GM20431 (cell line): ENCODE results near the gene FAM228A.

Source experiments
- in situ Hi-C: fragments of 300-500 bp; cut with MseI, MboI; formaldehyde crosslinking; loops from one replicate; pipeline ENCODE4 v1.15.0; 2020; ENCODE audit warnings: low sequenced_read_pairs; ENCODE audit not compliant: unreplicated experiment

Gene FAM228A

DNA sequence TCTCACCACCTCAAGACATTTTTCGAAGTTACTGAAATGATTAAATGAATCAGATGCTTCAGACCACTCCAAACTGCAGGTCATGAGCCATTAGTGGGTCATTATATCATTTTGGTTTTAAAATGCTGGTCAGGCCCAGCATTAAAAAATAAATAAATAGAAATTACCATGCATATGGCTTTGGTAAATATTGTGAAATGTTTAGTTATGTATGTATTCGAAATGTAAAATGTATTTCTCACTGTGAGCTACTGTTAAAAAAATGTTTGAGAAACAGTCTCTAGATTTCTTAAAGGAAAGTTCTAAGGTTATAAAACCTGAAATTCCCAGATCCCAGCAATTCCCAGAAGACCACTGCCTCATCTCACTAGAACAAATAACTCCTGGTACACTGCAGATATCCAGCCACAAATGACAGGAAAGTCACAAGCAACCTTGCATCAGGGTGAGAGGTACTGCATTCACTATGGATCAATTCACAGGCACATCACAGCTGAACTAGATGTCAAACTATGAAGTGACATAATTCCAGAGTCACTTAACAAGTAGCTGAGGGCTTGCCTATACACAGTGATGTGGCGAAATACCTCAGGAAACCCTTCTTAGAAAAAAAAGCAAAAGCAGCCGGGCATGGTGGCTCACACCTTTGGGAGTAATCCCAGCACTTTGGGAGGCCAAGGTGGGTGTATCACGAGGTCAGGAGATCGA is 46.6 kb downstream of the FAM228A start:
- in situ Hi-C loops, result no loop called here

DNA sequence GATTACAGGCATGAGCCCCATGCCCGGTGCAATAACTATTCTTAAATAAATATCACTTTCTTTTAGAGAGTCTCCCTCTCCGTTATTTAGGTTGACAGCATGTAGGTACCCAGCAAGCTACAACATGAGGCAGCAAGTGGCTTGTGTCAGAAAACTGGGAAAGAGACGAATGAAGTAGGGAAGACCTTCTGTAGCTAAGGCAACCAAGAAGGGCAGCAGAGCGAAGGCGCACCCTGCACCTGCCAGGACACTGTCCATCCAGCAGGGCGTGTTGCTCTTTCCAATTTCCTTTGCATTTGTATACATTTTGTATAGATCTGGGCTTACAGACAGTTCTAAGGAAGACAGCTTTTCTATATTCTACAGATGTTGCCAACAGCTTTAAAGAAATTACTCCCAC is 48.1 kb downstream of the FAM228A start:
- in situ Hi-C loops, result no loop called here

DNA sequence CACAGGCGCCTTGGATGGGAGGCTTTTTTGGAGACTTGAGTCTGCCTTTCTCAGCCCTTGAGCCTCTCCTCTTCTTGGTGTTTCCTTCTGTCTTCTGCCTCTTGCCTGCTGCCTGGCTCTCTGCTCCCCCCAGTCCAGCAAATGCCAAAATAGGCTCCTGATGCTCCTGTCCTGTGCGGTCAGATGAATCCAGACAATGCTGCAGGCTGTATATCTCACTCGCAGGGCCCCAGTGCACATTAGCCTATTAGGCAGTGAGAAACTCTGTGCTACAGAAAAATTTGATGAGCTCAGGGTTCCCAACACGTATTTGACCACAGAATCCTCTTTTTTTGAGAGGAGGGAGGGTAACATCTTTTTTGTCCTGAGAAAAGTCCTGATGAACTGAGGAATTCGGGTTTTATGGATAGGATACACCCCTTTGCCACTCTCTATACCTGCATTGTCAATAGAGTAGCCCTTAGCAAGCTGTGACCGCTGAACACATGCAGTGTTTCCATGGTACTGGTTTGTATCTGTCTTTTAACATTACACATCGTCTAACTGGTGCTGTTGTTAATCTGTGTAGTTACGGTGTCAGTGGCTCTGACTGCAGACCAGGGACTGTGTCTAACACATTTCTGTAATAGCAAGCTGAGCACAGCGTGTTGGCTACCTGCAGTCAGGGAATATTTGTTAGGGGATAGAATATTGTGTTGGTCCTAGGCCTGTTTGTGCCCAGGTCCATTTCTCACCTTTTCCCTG is 50.8 kb downstream of the FAM228A start:
- in situ Hi-C loops, result loop anchor here (25.0 kb wide), 1 partner anchor 162 kb away; no protein-coding TSS in a partner anchor

DNA sequence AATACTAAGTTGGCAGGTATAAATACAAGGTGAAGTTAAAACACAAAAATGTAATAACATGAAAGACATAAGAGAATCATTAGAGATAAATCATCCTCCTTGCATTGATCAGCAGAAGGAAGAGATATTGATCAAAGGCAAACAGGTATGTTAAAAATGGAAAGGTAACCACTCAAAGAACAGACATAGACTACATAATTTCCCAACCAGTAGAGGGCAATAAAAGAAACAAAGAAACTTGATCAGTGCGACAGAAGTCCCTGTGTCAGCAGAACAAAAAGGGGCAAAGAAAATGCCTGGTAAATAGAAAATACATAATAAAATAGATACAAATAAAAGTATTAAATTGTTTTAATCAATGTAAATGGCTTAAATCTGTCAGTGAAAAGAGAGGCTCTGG is 53.6 kb downstream of the FAM228A start:
- in situ Hi-C loops, result loop anchor here (25.0 kb wide), 1 partner anchor 159 kb away; no protein-coding TSS in a partner anchor

DNA sequence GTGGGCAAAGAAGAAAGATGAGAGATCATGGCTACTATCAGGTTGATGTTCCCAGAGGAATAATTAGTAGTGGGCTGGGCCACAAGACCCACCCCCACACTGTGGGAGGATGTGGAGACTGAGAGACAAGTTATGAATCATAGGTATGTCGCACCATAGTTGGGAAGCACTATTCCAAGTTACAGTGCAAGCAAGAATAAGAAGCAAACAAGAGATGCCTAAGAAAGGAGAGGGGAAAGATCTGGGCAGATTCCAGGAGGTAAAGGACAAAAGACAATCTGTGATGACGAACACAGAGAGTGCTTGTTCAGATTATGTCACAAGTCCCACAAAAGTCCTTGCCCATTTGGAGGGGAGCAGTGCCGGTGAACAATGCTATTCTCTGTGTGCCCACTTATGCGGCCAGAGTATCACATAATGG is 56.6 kb downstream of the FAM228A start:
- in situ Hi-C loops, result loop anchor here (25.0 kb wide), 1 partner anchor 156 kb away; no protein-coding TSS in a partner anchor

DNA sequence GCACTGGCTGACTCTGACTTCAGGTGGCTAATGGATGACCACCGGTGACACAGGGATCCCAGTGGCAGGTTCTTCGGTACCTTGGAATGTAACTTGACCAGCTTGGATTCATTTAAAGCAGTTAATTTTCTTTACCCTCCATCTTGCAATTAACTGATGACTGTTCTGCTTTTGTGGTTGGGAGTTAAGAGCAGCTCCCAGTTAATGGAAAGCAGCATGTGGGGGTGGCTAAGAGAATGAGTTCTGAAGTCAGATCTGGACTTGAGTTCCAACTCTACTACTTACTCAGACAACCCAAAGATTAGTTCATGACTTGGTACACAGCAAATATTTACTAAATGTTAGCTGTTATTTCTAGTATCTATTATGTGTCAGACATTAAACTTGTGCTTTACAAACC is 58.5 kb downstream of the FAM228A start:
- in situ Hi-C loops, result loop anchor here (25.0 kb wide), 1 partner anchor 154 kb away; no protein-coding TSS in a partner anchor

DNA sequence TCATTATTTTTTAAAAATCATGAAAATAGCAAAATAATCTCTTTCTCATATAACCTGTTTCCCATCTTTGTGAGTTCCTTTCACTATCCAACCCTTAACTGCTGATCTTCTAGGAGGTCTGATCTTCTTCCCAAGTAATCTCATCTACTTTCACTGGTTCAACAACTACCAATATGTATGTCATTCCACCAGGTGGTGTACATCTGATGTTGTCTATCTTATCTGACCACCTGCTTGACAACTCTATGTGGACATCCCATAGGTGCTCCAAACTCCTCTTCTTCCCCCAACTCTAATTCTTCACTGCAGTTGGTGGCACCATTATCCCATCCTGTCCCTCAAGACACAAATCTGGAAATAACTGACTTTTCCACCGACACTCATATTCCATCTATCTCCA is 62.5 kb downstream of the FAM228A start:
- in situ Hi-C loops, result loop anchor here (25.0 kb wide), 1 partner anchor 150 kb away; no protein-coding TSS in a partner anchor

DNA sequence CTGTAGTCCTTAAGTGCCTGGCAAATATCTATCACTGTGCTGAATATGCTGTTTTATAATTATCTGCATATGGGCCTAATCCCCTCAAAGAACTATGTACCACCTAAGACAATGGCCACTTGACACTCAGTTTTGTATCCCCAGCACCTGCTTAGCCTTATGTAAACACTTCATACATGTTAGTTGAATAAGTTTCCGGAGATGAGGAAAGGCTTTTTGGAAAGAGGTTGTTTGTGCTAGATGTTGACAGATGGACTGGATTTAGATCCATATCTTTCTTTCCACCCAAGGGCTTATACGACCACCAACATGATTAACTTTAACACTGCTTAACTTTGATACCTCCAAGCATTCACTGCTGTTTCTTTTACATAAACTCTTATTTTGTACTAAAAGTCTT is 63.3 kb downstream of the FAM228A start:
- in situ Hi-C loops, result loop anchor here (25.0 kb wide), 1 partner anchor 149 kb away; no protein-coding TSS in a partner anchor

DNA sequence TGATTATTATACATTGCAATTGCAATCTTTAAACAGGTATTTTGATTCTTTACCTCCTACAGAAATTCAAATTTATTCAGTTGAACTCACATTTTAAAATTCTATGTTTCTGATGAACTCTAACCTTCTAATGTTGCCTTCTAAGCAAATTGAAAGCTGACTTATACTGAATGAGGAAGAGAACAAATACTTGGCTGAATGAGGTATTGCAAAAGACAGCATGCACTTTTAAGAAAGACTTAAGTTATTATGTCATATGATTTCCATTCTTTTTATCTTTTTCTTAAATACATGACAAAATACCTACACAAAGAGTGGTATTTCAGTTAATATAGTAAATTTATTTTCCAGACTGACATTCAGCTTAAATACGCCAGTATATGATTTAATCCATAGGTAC is 64.7 kb downstream of the FAM228A start:
- in situ Hi-C loops, result loop anchor here (25.0 kb wide), 1 partner anchor 148 kb away; no protein-coding TSS in a partner anchor
